ENCODE measurements around the gene CCDC141.

CCDC141 gene

DNA sequence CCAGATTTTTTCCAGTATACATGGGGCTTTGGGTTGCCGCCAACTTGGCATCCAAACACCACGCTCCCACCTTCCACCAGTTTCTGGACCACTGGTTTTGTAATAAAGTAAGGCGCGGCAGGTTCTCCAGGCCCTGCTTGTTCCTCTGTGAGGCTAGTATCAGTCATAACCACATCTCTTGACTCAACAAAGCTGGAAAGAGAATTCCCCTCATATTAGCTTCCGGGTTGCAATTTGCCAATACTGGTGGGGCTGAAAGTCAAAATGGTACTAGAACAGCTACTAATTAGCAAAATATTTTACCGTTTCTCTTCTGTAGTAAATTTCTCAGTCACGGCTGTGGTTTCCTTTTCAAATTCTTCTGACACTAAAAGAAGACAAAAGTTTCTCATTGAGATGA, 267.7 kb downstream of the CCDC141 start:
- no peak overlapping the region for H3K4me3 ChIP-seq (ENCODE audit: extremely low read depth, insufficient read depth, low read length, poor library complexity, severe bottlenecking)
- H3K27ac ChIP-seq (ENCODE audit: low read depth, low read length, severe bottlenecking): no peak overlapping the region
- 92 to 93% methylated on average over 2 to 4 of the region's 7 CpGs for WGBS, 2 experiments (ENCODE audit: insufficient coverage in 2 of 2)
- no peaks in the 10 kb centered on the region for H3K9me3 ChIP-seq (ENCODE audit: control insufficient read depth, low read length)
- no peaks in the 10 kb centered on the region for H3K4me1 ChIP-seq (ENCODE audit: control insufficient read depth, insufficient read depth, low read length, poor library complexity, severe bottlenecking)
- H3K36me3 ChIP-seq (ENCODE audit: control insufficient read depth, insufficient read depth, low read length): no peaks in the 10 kb centered on the region

Data from mesodermal cell (in vitro differentiated cells).